ENCODE measurements around the gene ATXN1. TPM values are rescaled to one million over a fixed set of nuclear protein-coding genes. Genes with fewer than 3 reads are reported as not detected.

Gene ATXN1
- total and polyA plus RNA-seq, 2 of the 8 experiments (the other 6 are each of a cell fraction or from before 2014, with no cell fraction given), result 1.6 to 4.0 TPM

DNA sequence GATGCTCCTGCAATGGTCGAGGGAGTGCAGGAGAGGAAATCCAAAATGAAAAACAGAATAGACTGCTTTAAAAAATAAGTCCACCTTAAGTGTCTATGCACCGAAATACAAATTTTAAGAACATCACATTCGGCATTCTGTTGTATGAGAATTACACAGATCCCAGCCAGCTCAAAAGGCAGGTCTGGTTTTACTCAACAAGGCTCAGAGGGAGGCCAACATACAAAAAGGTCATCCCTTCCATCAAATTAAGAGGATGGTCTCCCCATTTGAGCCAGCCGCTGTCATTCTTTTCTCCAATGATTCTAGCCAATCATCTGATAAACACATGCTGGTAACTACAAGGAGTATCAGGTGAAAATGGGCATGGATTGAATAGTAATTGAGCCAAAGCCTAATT, 7.9 kb downstream of the ATXN1 start:
- no peak overlapping the region for H2BK12ac ChIP-seq (ENCODE audit: low read depth, low read length)
- no peak overlapping the region for H2BK20ac ChIP-seq (ENCODE audit: low read length)
- H2AFZ ChIP-seq (ENCODE audit: low read length), result no peak overlapping the region
- H3K18ac ChIP-seq (ENCODE audit: extremely low read depth, low read length), result no peak overlapping the region
- H3K14ac ChIP-seq (ENCODE audit: insufficient read length), result no peak overlapping the region
- H3K9me3 ChIP-seq (ENCODE audit: insufficient read depth in 2 of 2, low read depth in 1 of 2, low read length in 1 of 2), result no peaks in the 10 kb centered on the region
- H3K4ac ChIP-seq (replicated peaks; ENCODE audit: insufficient read length, low read depth, low read length), result no peak overlapping the region
- no peak overlapping the region for H4K5ac ChIP-seq (ENCODE audit: insufficient read length, low read depth, low read length)
- no peak overlapping the region for H3K4me2 ChIP-seq (ENCODE audit: insufficient read depth in 1 of 2, low read depth in 2 of 2, low read length in 2 of 2)
- H3K79me1 ChIP-seq (ENCODE audit: low read depth, low read length), result no peaks in the 10 kb centered on the region
- ChIA-PET CTCF (ENCODE audit: partially characterized antibody) (interaction anchor here (0.6 to 1.9 kb wide), 4 partner anchors 10 to 154 kb away, joined by 3 to 11 read pairs (median 4); no protein-coding TSS in a partner anchor), POLR2A (ENCODE audit: partially characterized antibody) (interaction anchor here (1.0 kb wide), 1 partner anchor 11 kb away, joined by 4 read pairs; no protein-coding TSS in a partner anchor)
- DNase-seq (ENCODE audit: low read depth in 1 of 2, low spot score in 2 of 2), result no peak
- no peaks in the 10 kb centered on the region for H3K36me3 ChIP-seq (ENCODE audit: control insufficient read depth in 2 of 4, insufficient read depth in 4 of 4, low read length in 3 of 4)
- no peaks in the 10 kb centered on the region for H3K79me2 ChIP-seq (ENCODE audit: control insufficient read depth in 1 of 2, insufficient read depth in 2 of 2, low read length in 2 of 2)
- H3K27ac ChIP-seq (ENCODE audit: low read depth, low read length), result no peak overlapping the region
- H2BK120ac ChIP-seq (replicated peaks; ENCODE audit: low read depth, low read length), result no peak overlapping the region
- H3K4me3 ChIP-seq (ENCODE audit: extremely low read depth in 1 of 4, insufficient read depth in 2 of 4, low read depth in 3 of 4, low read length in 4 of 4), result no peak overlapping the region
- H2AK5ac ChIP-seq (ENCODE audit: low read depth, low read length), result no peak overlapping the region
- FAIRE-seq, result no peak
- H4K8ac ChIP-seq (ENCODE audit: extremely low read depth, insufficient read depth, low read length), result no peak overlapping the region
- no peak overlapping the region for H4K91ac ChIP-seq (replicated peaks; ENCODE audit: insufficient read length, low read length)
- no peak overlapping the region for H3K9ac ChIP-seq (replicated peaks in 1 of 4; ENCODE audit: extremely low read depth in 1 of 4, low read depth in 3 of 4, low read length in 3 of 4)
- WGBS, 2 experiments (ENCODE audit: extremely low coverage in 1 of 2, insufficient coverage in 1 of 2, insufficient read length in 1 of 2, insufficient replicate concordance in 2 of 2, low coverage in 1 of 2, low lambda C conversion rate in 2 of 2, missing lambda C conversion rate in 1 of 2), result 93% methylated on average over 4 of the region's 4 CpGs; no CpG with 5 or more reads in 1 of the 2 experiments
- H3K56ac ChIP-seq (replicated peaks; ENCODE audit: insufficient read length, low read depth, low read length), result no peak overlapping the region
- H4K20me1 ChIP-seq (replicated peaks in 1 of 2; ENCODE audit: control insufficient read depth in 1 of 2, insufficient read depth in 2 of 2, low read length in 2 of 2), result no peaks in the 10 kb centered on the region
- no peaks in the 10 kb centered on the region for H3K23me2 ChIP-seq (ENCODE audit: low read depth, low read length)
- no peak overlapping the region for H2BK15ac ChIP-seq (ENCODE audit: low read length)
- peaks cover 0 to under 1% (median under 1%) of the 10 kb centered on the region in 4 experiments; a peak in 3 of 7 replicates for H3K27me3 ChIP-seq (replicated peaks in 1 of 4; ENCODE audit: control insufficient read depth in 3 of 4, extremely low read depth in 1 of 4, insufficient read depth in 3 of 4, low read length in 3 of 4)
- H2BK5ac ChIP-seq (ENCODE audit: low read depth, low read length), result no peak overlapping the region
- peaks cover 0 to 5% (median 3%) of the 10 kb centered on the region in 4 experiments; a peak in 5 of 7 replicates for H3K4me1 ChIP-seq (replicated peaks in 1 of 4; ENCODE audit: control insufficient read depth in 3 of 4, insufficient read depth in 4 of 4, low read length in 3 of 4)
- no peak overlapping the region for H3K23ac ChIP-seq (ENCODE audit: insufficient read length)
- no peak for TF ChIP-seq YY1 (IDR thresholded peaks at IDR 0.05; ENCODE audit: low read depth, low read length)
- no peak for TF ChIP-seq SAP30 (IDR thresholded peaks at IDR 0.05; ENCODE audit: insufficient read depth, insufficient replicate concordance, low read length)
- TF ChIP-seq SP1 (IDR thresholded peaks at IDR 0.05; ENCODE audit: low read depth, low read length), result no peak
